Subcutaneous adipose tissue (tissue), 4 donors: ENCODE data around the gene ADCY3. TPM values are rescaled to one million over a fixed set of nuclear protein-coding genes. Genes with fewer than 3 reads are reported as not detected.

Experiments used
- CTCF ChIP-seq: fragments of 450-650 bp; IDR thresholded peaks from one replicate; pipeline ENCODE4 v1.5.1; 2016; ENCODE audit warnings: low read depth, mild to moderate bottlenecking, control low read depth, antibody characterized with exemption, moderate library complexity
- total RNA-seq, 4 donors: library from RNA; depleted of rRNA; stranded (reverse); fragments of >200 nt; gene quantifications; one replicate each; pipeline ENCODE4 v1.1.0, GENCODE V29; 2016

The ADCY3 gene
- total RNA-seq, result 100 to 1,000 TPM in 1 of 4 donors, 10 to 100 TPM in 3; 39.2 to 133 (median 74.5) TPM

GRCh38 chr2:24920098-24920808, at the start of gene ADCY3:
Gene ADCY3, minus strand, starts transcription at chr2:24920237. Its CDS starts 1,250 bp downstream, at chr2:24918987.
- TF ChIP-seq CTCF, result no peak

- TF ChIP-seq CTCF, result no peak
These were observed 49.7 kb upstream of the ADCY3 start for GRCh38 chr2:24969784-24970183.

GRCh38 chr2:24961903-24962302, 41.9 kb upstream of the ADCY3 start:
- no peak for TF ChIP-seq CTCF

GRCh38 chr2:24959761-24960160, 39.7 kb upstream of the ADCY3 start:
- no peak for TF ChIP-seq CTCF

- TF ChIP-seq CTCF, result no peak
These were observed 38.4 kb upstream of the ADCY3 start for GRCh38 chr2:24958411-24958935.

- TF ChIP-seq CTCF, result no peak
These were observed 37.9 kb upstream of the ADCY3 start for GRCh38 chr2:24957976-24958375.

GRCh38 chr2:24957221-24957620, 37.2 kb upstream of the ADCY3 start:
- no peak for TF ChIP-seq CTCF
